ENCODE results near the gene KDM7A.
"Not testable (repeated sequence)": the region's sequence is repeated elsewhere in the genome, so short reads cannot be mapped to it uniquely, and the experiment has no call there.

Gene KDM7A

DNA sequence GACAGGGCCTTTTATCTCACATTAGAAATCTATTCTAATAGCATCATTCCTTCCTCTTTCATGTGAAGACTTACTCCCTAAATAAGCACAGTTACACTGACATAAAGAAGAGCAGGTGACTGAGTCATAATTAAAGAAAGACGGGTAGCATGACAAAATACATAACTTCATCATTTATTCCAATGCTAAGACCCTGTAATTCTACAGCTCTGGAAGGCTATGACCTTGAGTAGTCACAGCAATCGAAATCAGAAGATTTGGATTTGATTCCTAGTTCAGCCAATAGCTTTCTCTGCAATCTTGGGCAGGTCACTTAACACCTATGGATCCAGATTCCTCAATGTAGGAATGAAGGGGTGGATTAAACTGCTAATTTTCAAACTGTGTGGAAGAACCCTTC, 42.7 kb downstream of the KDM7A start:
- no peak for DNase-seq (ENCODE audit: extremely low spot score)
- TF ChIP-seq, protein P1, sequence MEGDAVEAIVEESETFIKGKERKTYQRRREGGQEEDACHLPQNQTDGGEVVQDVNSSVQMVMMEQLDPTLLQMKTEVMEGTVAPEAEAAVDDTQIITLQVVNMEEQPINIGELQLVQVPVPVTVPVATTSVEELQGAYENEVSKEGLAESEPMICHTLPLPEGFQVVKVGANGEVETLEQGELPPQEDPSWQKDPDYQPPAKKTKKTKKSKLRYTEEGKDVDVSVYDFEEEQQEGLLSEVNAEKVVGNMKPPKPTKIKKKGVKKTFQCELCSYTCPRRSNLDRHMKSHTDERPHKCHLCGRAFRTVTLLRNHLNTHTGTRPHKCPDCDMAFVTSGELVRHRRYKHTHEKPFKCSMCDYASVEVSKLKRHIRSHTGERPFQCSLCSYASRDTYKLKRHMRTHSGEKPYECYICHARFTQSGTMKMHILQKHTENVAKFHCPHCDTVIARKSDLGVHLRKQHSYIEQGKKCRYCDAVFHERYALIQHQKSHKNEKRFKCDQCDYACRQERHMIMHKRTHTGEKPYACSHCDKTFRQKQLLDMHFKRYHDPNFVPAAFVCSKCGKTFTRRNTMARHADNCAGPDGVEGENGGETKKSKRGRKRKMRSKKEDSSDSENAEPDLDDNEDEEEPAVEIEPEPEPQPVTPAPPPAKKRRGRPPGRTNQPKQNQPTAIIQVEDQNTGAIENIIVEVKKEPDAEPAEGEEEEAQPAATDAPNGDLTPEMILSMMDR (IDR thresholded peaks at IDR 0.05; ENCODE audit: control extremely low read depth, extremely low read depth, low read depth, missing control alignments), result no peak
- CTCF ChIA-PET, result interaction anchor here (1.0 kb wide), 1 partner anchor 10 kb away, joined by 3 read pairs; no protein-coding TSS in a partner anchor
- POLR2A ChIA-PET, result no interaction called here

DNA sequence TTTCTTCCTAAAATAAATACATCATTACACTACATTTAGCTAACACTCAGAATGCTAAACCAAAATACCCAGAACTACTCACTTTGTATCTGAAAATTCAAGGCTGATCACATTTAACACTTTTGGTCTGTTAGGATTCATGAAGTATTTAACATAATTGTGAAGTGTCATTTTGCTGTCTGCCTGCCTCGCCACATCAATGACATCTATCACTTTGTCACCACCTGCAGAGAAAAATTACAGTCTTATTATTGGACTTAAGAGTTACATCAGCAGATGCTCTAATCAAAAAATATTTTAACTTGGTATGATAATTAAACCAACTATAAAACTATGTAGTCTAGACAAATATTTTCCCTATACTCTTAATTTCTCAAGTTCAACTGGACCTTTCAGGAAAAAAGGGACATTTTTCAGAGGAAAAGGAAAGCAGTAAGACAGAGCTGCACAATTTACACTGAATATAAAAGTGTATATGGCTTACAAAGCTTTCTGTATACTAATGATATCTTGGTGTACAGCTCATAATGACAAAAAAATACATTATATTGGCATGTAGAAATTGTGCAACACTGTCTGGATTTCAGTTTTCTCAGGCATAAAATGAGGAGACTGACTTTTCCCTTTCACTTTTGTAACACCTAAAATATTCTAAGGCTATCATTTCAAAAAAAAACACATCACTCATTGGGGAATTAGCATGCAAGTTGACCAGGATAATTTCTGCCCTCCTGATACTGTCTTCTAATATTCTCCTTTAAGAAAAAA, 49.2 kb downstream of the KDM7A start:
- DNase-seq (ENCODE audit: extremely low spot score), result no peak
- TF ChIP-seq, protein P1 (IDR thresholded peaks at IDR 0.05; ENCODE audit: control extremely low read depth, extremely low read depth, low read depth, missing control alignments), result no peak
- ChIA-PET POLR2A (no interaction called here), CTCF (interaction anchor here (0.7 kb wide), 1 partner anchor 8 kb away, joined by 4 read pairs; no protein-coding TSS in a partner anchor)

DNA sequence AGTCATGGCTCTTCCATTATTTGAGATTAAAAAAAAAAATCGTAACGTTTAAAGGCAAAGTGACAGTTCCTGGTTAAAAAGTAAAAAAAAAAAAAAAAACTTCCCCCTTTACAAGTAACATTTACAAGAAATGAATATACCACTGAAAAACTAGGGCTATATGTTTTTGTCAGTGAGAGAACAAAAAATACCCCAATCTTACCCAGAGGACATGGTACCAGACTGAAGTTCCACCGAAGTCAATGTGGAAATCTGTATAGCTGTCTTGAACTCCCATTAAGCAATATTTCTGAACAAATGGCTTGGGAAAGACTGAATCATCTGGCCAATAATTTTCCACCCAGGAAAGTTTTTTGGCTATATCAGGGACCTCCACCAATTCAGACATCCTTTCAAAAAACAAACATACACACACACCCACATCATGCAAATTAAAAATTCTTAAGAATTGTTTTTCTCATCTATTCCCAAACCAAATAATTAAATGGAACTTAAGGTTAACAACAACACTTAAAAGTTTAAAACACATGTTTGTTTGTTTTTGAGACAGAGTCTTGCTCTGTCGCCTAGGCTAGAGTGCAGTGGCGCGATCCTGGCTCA, 50.2 kb downstream of the KDM7A start:
- POLR2A ChIA-PET, result no interaction called here
- no peak for DNase-seq (ENCODE audit: extremely low spot score)
- TF ChIP-seq, protein P1 (IDR thresholded peaks at IDR 0.05; ENCODE audit: control extremely low read depth, extremely low read depth, low read depth, missing control alignments), result no peak
- CTCF ChIA-PET, result no interaction called here

DNA sequence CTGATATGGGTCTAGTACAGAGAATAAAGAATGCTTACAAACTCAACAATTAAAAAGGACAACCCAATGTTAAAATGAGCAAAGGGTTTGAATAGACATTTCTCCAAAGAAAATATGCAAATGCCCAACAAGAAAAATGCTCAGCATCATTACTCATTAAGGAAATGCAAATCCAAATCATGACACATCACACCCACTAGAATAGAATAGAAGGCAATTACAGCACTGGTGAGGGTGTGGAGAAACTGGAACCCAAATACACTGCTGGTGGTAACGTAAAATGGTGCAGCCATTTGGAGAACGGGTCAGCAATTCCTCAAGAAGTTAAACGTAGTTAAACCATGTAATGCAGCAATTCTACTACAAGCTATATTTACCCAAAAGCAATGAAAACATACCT, 53.8 kb downstream of the KDM7A start:
- TF ChIP-seq, protein P1 (IDR thresholded peaks at IDR 0.05; ENCODE audit: control extremely low read depth, extremely low read depth, low read depth, missing control alignments), result no peak
- no peak for DNase-seq (ENCODE audit: extremely low spot score)
- ChIA-PET POLR2A (no interaction called here), CTCF (interaction anchor here (0.9 to 3.1 kb wide), 2 partner anchors 11 to 17 kb away, joined by 3 to 10 read pairs; no protein-coding TSS in a partner anchor)

DNA sequence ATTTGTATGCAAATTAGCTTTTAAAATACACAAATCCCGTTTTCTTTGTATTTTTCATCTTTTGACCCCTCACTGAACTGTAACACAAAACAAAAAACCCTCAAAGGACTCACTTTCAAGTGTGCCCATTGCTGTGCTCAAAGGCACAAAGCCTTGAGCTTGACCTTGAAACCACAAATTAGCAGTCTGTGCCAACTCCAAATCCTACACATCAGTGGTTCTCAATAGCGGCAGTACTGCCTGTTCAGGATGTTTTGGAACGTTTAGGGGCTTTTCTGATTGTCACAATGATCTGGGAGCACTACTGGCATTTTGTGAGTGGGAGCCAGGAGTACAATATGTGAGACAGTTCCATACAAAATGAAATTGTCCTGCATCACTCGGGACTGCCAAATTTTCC, 55.5 kb downstream of the KDM7A start:
- ChIA-PET CTCF (interaction anchor here (3.1 kb wide), 1 partner anchor 10 kb away, joined by 10 read pairs; no protein-coding TSS in a partner anchor), POLR2A (no interaction called here)
- TF ChIP-seq, protein P1 (IDR thresholded peaks at IDR 0.05; ENCODE audit: control extremely low read depth, extremely low read depth, low read depth, missing control alignments), result no peak
- DNase-seq (ENCODE audit: extremely low spot score), result no peak

DNA sequence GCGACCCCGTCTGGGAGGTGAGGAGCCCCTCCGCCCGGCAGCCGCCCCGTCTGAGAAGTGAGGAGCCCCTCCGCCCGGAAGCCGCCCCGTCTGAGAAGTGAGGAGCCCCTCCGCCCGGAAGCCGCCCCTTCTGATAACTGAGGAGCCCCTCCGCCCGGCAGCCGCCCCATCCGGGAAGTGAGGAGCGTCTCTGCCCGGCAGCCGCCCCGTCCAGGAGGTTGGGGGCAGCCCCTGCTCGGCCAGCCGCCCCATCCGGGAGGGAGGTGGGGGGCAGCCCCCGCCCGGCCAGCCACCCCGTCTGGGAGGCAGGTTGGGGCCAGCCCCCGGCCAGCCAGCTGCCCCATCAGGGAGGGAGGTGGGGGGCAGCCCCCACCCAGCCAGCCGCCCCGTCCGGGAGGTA, 62.0 kb downstream of the KDM7A start:
- DNase-seq (ENCODE audit: extremely low spot score); CTCF ChIA-PET; POLR2A ChIA-PET: not testable (repeated sequence)

DNA sequence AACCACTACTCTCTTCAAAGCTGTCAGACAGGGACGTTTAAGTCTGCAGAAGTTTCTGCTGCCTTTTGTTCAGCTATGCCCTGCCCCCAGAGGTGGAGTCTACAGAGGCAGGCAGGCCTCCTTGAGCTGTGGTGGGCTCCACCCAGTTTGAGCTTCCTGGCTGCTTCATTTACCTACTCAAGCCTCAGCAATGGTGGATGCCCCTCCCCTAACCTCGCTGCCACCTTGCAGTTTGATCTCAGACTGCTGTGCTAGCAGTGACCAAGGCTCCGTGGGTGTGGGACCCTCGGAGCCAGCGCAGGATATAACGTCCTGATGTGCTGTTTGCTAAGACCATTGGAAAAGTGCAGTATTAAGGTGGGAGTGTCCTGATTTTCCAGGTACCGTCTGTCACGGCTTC, 68.0 kb downstream of the KDM7A start:
- POLR2A ChIA-PET; DNase-seq (ENCODE audit: extremely low spot score); CTCF ChIA-PET: not testable (repeated sequence)

Data from GM10248 (cell line).